WI38 (cell line): ENCODE results near the gene CEP85.

ENCODE experiments used
- H3K4me3 ChIP-seq: 2 replicates; pipeline ENCODE4 v1.5.1; 2011; ENCODE audit warnings: low read depth, mild to moderate bottlenecking, control low read depth, low read length
- CTCF ChIP-seq: IDR thresholded peaks from 2 replicates; pipeline ENCODE4 v1.5.1; 2012; ENCODE audit warnings: low read depth, mild to moderate bottlenecking, control low read depth, low read length

Gene CEP85

GRCh38 chr1:26287811-26288210, 53.8 kb downstream of the CEP85 start:
- H3K4me3 ChIP-seq = no peak overlapping the region
- no peak for TF ChIP-seq CTCF

GRCh38 chr1:26288311-26288941, 54.4 kb downstream of the CEP85 start:
- H3K4me3 ChIP-seq = no peak overlapping the region

GRCh38 chr1:26289158-26290059, 55.4 kb downstream of the CEP85 start:
- no peak for TF ChIP-seq CTCF
- no peak overlapping the region for H3K4me3 ChIP-seq

More at GRCh38 chr1:26288311-26288941, 54.4 kb downstream of the CEP85 start:
- no peak for TF ChIP-seq CTCF

- TF ChIP-seq CTCF = no peak
- no peak overlapping the region for H3K4me3 ChIP-seq
These were observed 56.3 kb downstream of the CEP85 start for GRCh38 chr1:26290122-26290881.

GRCh38 chr1:26290882-26291261, 56.9 kb downstream of the CEP85 start:
- TF ChIP-seq CTCF = no peak
- H3K4me3 ChIP-seq = no peak overlapping the region

- TF ChIP-seq CTCF = no peak
- no peak overlapping the region for H3K4me3 ChIP-seq
These were observed 57.4 kb downstream of the CEP85 start for GRCh38 chr1:26291433-26291832.
